ENCODE measurements around the gene CBX8.

CBX8 gene

GRCh38 chr17:79818026-79818758, 21.3 kb upstream of the CBX8 start:
- DNase-seq = no peak

- no peak for DNase-seq
These were observed 19.1 kb upstream of the CBX8 start for GRCh38 chr17:79815836-79816461.

GRCh38 chr17:79814974-79815835, 18.3 kb upstream of the CBX8 start:
- no peak for DNase-seq

GRCh38 chr17:79814127-79814973, 17.5 kb upstream of the CBX8 start:
- DNase-seq = no peak

GRCh38 chr17:79813297-79814126, 16.6 kb upstream of the CBX8 start:
- no peak for DNase-seq

- no peak for DNase-seq
These were observed 15.7 kb upstream of the CBX8 start for GRCh38 chr17:79812353-79813258.

GRCh38 chr17:79811868-79812352, 15.0 kb upstream of the CBX8 start:
- no peak for DNase-seq

GRCh38 chr17:79811011-79811867, 14.4 kb upstream of the CBX8 start:
- DNase-seq = peak; percentile 45

GRCh38 chr17:79810130-79811010, 13.5 kb upstream of the CBX8 start:
- DNase-seq = peak; percentile 83

- DNase-seq = no peak
These were observed 12.8 kb upstream of the CBX8 start for GRCh38 chr17:79809530-79810129.

GRCh38 chr17:79808763-79809529, 12.1 kb upstream of the CBX8 start:
- DNase-seq = peak; percentile 46

- no peak for DNase-seq
These were observed 10.2 kb upstream of the CBX8 start for GRCh38 chr17:79806863-79807720.

- no peak for DNase-seq
These were observed 9.5 kb upstream of the CBX8 start for GRCh38 chr17:79806446-79806760.

- no peak for DNase-seq
These were observed 8.2 kb upstream of the CBX8 start for GRCh38 chr17:79804856-79805696.
